Measurements from ENCODE around the gene LYPD6B. TPM values are rescaled to one million over a fixed set of nuclear protein-coding genes. Genes with fewer than 3 reads are reported as not detected.

Gene LYPD6B
- total RNA-seq, 1 experiment from 2014 or later = 2.0 TPM

DNA sequence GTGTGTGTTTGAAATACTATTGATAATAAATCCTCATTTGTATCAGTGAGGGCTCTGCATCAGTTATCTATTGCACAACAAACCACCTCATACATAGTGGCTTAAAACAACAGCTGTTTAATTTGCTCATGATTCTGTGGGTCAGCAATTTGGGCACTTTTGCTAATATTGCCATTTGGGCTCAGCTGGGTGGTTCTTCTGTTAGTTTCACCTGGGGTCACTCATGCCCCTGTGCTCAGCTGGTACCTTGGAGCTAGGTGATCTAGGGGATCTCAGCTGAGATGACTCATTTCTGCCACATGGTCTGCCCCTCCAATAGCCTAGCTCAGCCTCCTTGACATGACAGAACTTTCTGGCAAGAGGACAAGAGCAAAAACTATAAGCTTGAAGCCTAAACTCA lies 126.3 kb downstream of the LYPD6B start:
- H3K23ac ChIP-seq (ENCODE audit: insufficient read length, low read depth, low read length) = no peak overlapping the region
- Mint-ChIP-seq H3K27me3 (ENCODE audit: low read depth) (no peaks in the 10 kb centered on the region), H3K4me1 (peaks cover 25 to 27% of the 10 kb centered on the region in 2 experiments), H3K27ac (no peak overlapping the region), H3K36me3 (ENCODE audit: insufficient read depth in 1 of 3, low read depth in 3 of 3) (no peaks in the 10 kb centered on the region), H3K9me3 (no peaks in the 10 kb centered on the region; a peak in 1 of 5 replicates), H3K4me3 (no peak overlapping the region)
- no peaks in the 10 kb centered on the region for H3K27me3 ChIP-seq (ENCODE audit: insufficient read depth, low read length)
- H3K9ac ChIP-seq (ENCODE audit: extremely low read depth, insufficient read length, low read length) = no peak overlapping the region
- no peak for DNase-seq
- H2BK12ac ChIP-seq (ENCODE audit: insufficient read length, low read depth, low read length) = no peak overlapping the region
- no peak overlapping the region for H3K14ac ChIP-seq (ENCODE audit: insufficient read depth, low read length)
- H3K79me1 ChIP-seq (ENCODE audit: insufficient read depth, low read depth, low read length, poor library complexity, severe bottlenecking) = no peaks in the 10 kb centered on the region
- H3K27ac ChIP-seq (ENCODE audit: insufficient read length, low read depth, low read length) = no peak overlapping the region
- no peaks in the 10 kb centered on the region for H3K9me3 ChIP-seq (ENCODE audit: control insufficient read depth, low read depth, low read length)
- H2AFZ ChIP-seq (ENCODE audit: low read length) = no peak overlapping the region
- TF ChIP-seq, protein P1, sequence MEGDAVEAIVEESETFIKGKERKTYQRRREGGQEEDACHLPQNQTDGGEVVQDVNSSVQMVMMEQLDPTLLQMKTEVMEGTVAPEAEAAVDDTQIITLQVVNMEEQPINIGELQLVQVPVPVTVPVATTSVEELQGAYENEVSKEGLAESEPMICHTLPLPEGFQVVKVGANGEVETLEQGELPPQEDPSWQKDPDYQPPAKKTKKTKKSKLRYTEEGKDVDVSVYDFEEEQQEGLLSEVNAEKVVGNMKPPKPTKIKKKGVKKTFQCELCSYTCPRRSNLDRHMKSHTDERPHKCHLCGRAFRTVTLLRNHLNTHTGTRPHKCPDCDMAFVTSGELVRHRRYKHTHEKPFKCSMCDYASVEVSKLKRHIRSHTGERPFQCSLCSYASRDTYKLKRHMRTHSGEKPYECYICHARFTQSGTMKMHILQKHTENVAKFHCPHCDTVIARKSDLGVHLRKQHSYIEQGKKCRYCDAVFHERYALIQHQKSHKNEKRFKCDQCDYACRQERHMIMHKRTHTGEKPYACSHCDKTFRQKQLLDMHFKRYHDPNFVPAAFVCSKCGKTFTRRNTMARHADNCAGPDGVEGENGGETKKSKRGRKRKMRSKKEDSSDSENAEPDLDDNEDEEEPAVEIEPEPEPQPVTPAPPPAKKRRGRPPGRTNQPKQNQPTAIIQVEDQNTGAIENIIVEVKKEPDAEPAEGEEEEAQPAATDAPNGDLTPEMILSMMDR (conservative IDR thresholded peaks at IDR 0.05) = no peak
- no peak overlapping the region for H3T11ph ChIP-seq (ENCODE audit: low read length)
- no peak overlapping the region for H2BK5ac ChIP-seq (ENCODE audit: insufficient read length, low read length)
- no peak overlapping the region for H4K5ac ChIP-seq (ENCODE audit: insufficient read length, low read depth, low read length)
- H2BK120ac ChIP-seq (ENCODE audit: low read depth, low read length, poor library complexity, severe bottlenecking) = no peak overlapping the region
- no peaks in the 10 kb centered on the region for H4K20me1 ChIP-seq (ENCODE audit: control insufficient read depth, insufficient read depth, insufficient read length)
- H3K4ac ChIP-seq (ENCODE audit: low read depth, low read length) = no peak overlapping the region
- H2BK20ac ChIP-seq (ENCODE audit: low read depth, low read length, poor library complexity, severe bottlenecking) = no peak overlapping the region
- no peak overlapping the region for H2BK15ac ChIP-seq (ENCODE audit: low read depth, low read length)
- H4K8ac ChIP-seq (replicated peaks; ENCODE audit: insufficient read length, low read depth, low read length) = no peak overlapping the region
- no peaks in the 10 kb centered on the region for H3K23me2 ChIP-seq (ENCODE audit: insufficient read length, low read depth, low read length, poor library complexity, severe bottlenecking)
- H3K56ac ChIP-seq (ENCODE audit: insufficient read length, low read depth, low read length) = no peak overlapping the region
- no peaks in the 10 kb centered on the region for H3K4me1 ChIP-seq (ENCODE audit: insufficient read depth, low read length)
- no peak overlapping the region for H2AK5ac ChIP-seq (ENCODE audit: insufficient read length, low read length)
- no peak overlapping the region for H3K4me2 ChIP-seq (ENCODE audit: insufficient read depth, insufficient read length, low read length)
- H4K91ac ChIP-seq (ENCODE audit: insufficient read length, low read depth, low read length) = no peak overlapping the region
- H3K18ac ChIP-seq (ENCODE audit: insufficient read length, low read depth, low read length) = no peak overlapping the region
- no peaks in the 10 kb centered on the region for H3K79me2 ChIP-seq (ENCODE audit: insufficient read depth, low read length)

Measured in H9 (cell line).